Measurements from ENCODE around the gene IL1RAPL1.

The IL1RAPL1 gene

DNA sequence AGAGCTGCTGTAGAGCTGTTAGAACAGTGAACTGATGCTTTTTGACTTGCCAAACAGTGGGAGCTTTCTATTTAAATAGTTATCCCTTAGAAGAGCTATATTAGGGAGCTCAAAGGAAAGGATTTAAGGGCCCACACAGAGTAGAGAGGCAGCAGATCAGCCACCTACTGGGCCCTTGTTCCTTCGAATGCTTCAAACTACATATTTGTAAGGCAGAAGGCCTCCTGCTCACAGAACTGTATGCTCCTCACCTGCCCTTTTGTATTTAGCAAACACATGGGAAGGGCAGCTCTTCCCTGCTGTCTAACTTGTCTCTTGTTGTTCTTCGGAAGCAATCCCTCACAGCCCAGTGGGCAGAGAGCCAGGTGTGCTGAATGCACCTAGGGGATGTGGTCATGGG, 38.0 kb downstream of the IL1RAPL1 start:
- Histone ChIP-seq H3K36me3 (ENCODE audit: control insufficient read depth in 1 of 2, insufficient read depth in 2 of 2, low read length in 2 of 2) (no peaks in the 10 kb centered on the region), H3K4me3 (ENCODE audit: low read depth in 1 of 2, low read length in 2 of 2) (no peak overlapping the region), H3K9ac (ENCODE audit: low read depth in 1 of 2, low read length in 2 of 2) (no peak overlapping the region), H3K27me3 (ENCODE audit: control insufficient read depth in 1 of 2, insufficient read depth in 2 of 2, low read length in 2 of 2) (no peaks in the 10 kb centered on the region), H3K9me3 (ENCODE audit: control insufficient read depth in 1 of 2, low read length in 2 of 2) (no peaks in the 10 kb centered on the region), H3K27ac (ENCODE audit: low read depth, low read length) (no peak overlapping the region), H3K4me1 (ENCODE audit: control insufficient read depth in 1 of 2, insufficient read depth in 2 of 2, low read length in 2 of 2) (no peaks in the 10 kb centered on the region)

DNA sequence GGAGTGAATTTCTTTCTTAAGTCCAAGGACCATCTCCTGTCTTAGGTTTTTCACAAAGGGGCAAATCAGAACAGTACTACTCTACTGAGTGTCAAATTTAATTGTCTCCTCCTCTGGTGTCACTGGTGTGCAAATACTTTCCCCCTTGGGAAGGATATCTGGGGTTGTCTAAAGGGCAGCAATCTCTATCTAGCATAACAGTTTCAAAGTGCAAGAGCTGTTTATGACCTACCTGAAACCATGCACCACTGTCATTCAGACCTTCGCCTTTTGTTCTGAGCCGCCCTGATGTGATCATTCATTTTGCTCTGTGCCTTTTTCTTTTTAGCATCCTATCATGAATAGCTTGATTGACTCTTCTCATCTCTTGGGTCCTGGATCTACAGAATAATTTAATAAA, 39.3 kb downstream of the IL1RAPL1 start:
- Histone ChIP-seq H3K4me3 (ENCODE audit: low read depth in 1 of 2, low read length in 2 of 2) (no peak overlapping the region), H3K27ac (ENCODE audit: low read depth, low read length) (no peak overlapping the region), H3K9ac (ENCODE audit: low read depth in 1 of 2, low read length in 2 of 2) (no peak overlapping the region), H3K4me1 (ENCODE audit: control insufficient read depth in 1 of 2, insufficient read depth in 2 of 2, low read length in 2 of 2) (no peaks in the 10 kb centered on the region), H3K36me3 (ENCODE audit: control insufficient read depth in 1 of 2, insufficient read depth in 2 of 2, low read length in 2 of 2) (no peaks in the 10 kb centered on the region), H3K27me3 (ENCODE audit: control insufficient read depth in 1 of 2, insufficient read depth in 2 of 2, low read length in 2 of 2) (no peaks in the 10 kb centered on the region), H3K9me3 (ENCODE audit: control insufficient read depth in 1 of 2, low read length in 2 of 2) (no peaks in the 10 kb centered on the region)

DNA sequence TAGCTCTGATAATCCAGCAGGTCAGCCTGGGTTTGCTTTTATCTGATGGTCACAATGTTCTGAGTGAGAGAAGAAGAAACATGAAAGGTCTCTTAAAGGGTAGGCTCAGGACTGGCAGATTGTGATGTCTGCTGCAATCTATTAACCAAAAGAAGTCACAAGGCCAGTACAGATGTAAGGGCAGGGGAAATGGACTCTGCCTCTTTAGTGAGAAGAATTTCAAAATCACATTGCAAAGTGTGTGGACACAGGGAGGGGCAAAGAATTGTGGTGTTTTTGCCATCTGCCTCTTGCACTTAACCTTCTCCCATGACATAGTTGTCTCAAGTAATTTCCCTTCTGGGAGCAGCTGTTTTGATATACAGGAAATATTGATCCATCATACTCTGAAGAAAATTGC, 40.9 kb downstream of the IL1RAPL1 start:
- no peak overlapping the region for H3K27ac ChIP-seq (ENCODE audit: low read depth, low read length)
- H3K27me3 ChIP-seq (ENCODE audit: control insufficient read depth in 1 of 2, insufficient read depth in 2 of 2, low read length in 2 of 2) = no peaks in the 10 kb centered on the region
- H3K4me3 ChIP-seq (ENCODE audit: low read depth in 1 of 2, low read length in 2 of 2) = no peak overlapping the region
- H3K9me3 ChIP-seq (ENCODE audit: control insufficient read depth in 1 of 2, low read length in 2 of 2) = no peaks in the 10 kb centered on the region
- no peaks in the 10 kb centered on the region for H3K4me1 ChIP-seq (ENCODE audit: control insufficient read depth in 1 of 2, insufficient read depth in 2 of 2, low read length in 2 of 2)
- H3K36me3 ChIP-seq (ENCODE audit: control insufficient read depth in 1 of 2, insufficient read depth in 2 of 2, low read length in 2 of 2) = no peaks in the 10 kb centered on the region
- no peak overlapping the region for H3K9ac ChIP-seq (ENCODE audit: low read depth in 1 of 2, low read length in 2 of 2)

DNA sequence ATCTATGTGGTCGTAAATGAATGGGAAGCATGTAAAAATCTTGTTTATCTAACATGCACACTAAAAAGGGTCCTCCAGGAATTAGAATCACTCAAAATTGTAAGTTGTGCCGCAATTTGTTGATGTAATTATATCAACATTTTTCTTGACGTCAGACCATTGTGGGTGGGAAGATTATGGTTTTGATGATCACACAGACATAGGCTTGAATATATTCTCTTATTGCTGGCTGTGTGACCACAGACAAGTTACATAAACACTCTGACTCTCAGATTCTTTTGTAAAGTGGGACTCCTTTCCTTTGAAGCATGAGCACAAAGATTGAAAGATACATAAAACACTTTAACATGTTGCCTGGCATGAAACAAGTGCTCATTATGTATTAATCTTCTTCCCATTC, 51.5 kb downstream of the IL1RAPL1 start:
- H3K4me3 ChIP-seq (ENCODE audit: low read depth in 1 of 2, low read length in 2 of 2) = no peak overlapping the region
- H3K4me1 ChIP-seq (ENCODE audit: control insufficient read depth in 1 of 2, insufficient read depth in 2 of 2, low read length in 2 of 2) = no peaks in the 10 kb centered on the region
- H3K9ac ChIP-seq (ENCODE audit: low read depth in 1 of 2, low read length in 2 of 2) = no peak overlapping the region
- no peak overlapping the region for H3K27ac ChIP-seq (ENCODE audit: low read depth, low read length)
- no peaks in the 10 kb centered on the region for H3K9me3 ChIP-seq (ENCODE audit: control insufficient read depth in 1 of 2, low read length in 2 of 2)
- H3K36me3 ChIP-seq (ENCODE audit: control insufficient read depth in 1 of 2, insufficient read depth in 2 of 2, low read length in 2 of 2) = no peaks in the 10 kb centered on the region
- no peaks in the 10 kb centered on the region for H3K27me3 ChIP-seq (ENCODE audit: control insufficient read depth in 1 of 2, insufficient read depth in 2 of 2, low read length in 2 of 2)

DNA sequence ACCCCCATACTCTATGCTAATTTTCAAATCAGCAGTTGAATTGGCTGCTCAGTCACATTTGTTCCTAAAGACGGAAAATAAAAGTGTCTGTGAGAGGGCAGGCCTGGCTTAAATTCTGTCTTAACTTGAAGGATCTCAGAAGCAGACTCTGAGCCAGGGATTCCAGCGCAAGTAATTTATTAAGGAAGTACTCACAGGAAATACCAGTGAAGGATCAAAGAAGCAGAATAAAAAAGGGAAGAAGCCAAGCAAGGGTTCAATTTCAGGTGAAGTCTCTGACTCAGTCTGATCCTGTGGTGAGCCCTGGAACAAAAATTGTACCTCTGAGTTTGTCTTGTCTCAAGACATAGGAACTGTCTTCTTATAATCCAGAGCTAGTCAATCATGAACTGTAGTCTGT, 52.2 kb downstream of the IL1RAPL1 start:
- no peaks in the 10 kb centered on the region for H3K27me3 ChIP-seq (ENCODE audit: control insufficient read depth in 1 of 2, insufficient read depth in 2 of 2, low read length in 2 of 2)
- no peaks in the 10 kb centered on the region for H3K4me1 ChIP-seq (ENCODE audit: control insufficient read depth in 1 of 2, insufficient read depth in 2 of 2, low read length in 2 of 2)
- H3K36me3 ChIP-seq (ENCODE audit: control insufficient read depth in 1 of 2, insufficient read depth in 2 of 2, low read length in 2 of 2) = no peaks in the 10 kb centered on the region
- no peak overlapping the region for H3K4me3 ChIP-seq (ENCODE audit: low read depth in 1 of 2, low read length in 2 of 2)
- no peak overlapping the region for H3K9ac ChIP-seq (ENCODE audit: low read depth in 1 of 2, low read length in 2 of 2)
- no peaks in the 10 kb centered on the region for H3K9me3 ChIP-seq (ENCODE audit: control insufficient read depth in 1 of 2, low read length in 2 of 2)
- H3K27ac ChIP-seq (ENCODE audit: low read depth, low read length) = no peak overlapping the region

DNA sequence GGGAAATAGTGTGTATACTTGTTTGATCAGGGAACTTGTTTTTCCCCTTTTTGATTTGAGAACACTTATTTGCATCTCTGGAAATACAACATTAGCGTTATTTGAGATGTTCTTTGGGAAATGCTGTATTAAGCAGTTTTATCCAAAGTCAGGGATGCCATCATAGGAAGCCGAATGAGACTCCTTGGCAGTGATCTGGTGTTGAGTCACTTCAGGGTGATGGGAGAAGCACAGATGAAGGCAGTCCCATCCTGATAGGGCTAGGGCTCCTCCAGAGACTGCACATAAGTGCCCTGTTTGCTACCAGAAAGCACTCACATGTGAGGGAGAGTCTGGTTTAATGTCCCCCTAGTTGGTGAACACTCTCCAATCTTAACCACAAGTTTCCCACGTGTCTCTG, 62.3 kb downstream of the IL1RAPL1 start:
- Histone ChIP-seq H3K4me3 (ENCODE audit: low read depth in 1 of 2, low read length in 2 of 2) (no peak overlapping the region), H3K36me3 (ENCODE audit: control insufficient read depth in 1 of 2, insufficient read depth in 2 of 2, low read length in 2 of 2) (no peaks in the 10 kb centered on the region), H3K9me3 (ENCODE audit: control insufficient read depth in 1 of 2, low read length in 2 of 2) (no peaks in the 10 kb centered on the region), H3K27me3 (ENCODE audit: control insufficient read depth in 1 of 2, insufficient read depth in 2 of 2, low read length in 2 of 2) (no peaks in the 10 kb centered on the region), H3K4me1 (ENCODE audit: control insufficient read depth in 1 of 2, insufficient read depth in 2 of 2, low read length in 2 of 2) (no peaks in the 10 kb centered on the region), H3K9ac (ENCODE audit: low read depth in 1 of 2, low read length in 2 of 2) (no peak overlapping the region), H3K27ac (ENCODE audit: low read depth, low read length) (no peak overlapping the region)

DNA sequence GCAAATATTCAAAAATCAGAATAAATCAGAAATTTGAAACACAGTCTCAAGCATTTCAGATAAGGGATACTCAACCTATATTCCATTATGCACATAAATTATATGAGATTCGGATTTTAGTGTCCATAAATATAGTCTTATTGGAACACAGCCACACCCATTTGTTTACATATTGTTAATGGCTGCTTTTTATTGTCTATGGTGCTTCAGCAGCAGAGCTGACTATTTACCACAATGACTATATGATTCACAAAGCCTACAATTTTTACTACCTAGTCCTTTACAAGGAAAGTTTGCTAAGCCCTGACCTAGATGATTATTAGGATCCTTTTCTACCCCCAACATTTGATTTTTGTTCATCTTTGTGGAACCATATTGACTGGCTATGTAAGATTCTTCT, 63.9 kb downstream of the IL1RAPL1 start:
- Histone ChIP-seq H3K4me3 (ENCODE audit: low read depth in 1 of 2, low read length in 2 of 2) (no peak overlapping the region), H3K27me3 (ENCODE audit: control insufficient read depth in 1 of 2, insufficient read depth in 2 of 2, low read length in 2 of 2) (no peaks in the 10 kb centered on the region), H3K9ac (ENCODE audit: low read depth in 1 of 2, low read length in 2 of 2) (no peak overlapping the region), H3K4me1 (ENCODE audit: control insufficient read depth in 1 of 2, insufficient read depth in 2 of 2, low read length in 2 of 2) (no peaks in the 10 kb centered on the region), H3K9me3 (ENCODE audit: control insufficient read depth in 1 of 2, low read length in 2 of 2) (no peaks in the 10 kb centered on the region), H3K27ac (ENCODE audit: low read depth, low read length) (no peak overlapping the region), H3K36me3 (ENCODE audit: control insufficient read depth in 1 of 2, insufficient read depth in 2 of 2, low read length in 2 of 2) (no peaks in the 10 kb centered on the region)

DNA sequence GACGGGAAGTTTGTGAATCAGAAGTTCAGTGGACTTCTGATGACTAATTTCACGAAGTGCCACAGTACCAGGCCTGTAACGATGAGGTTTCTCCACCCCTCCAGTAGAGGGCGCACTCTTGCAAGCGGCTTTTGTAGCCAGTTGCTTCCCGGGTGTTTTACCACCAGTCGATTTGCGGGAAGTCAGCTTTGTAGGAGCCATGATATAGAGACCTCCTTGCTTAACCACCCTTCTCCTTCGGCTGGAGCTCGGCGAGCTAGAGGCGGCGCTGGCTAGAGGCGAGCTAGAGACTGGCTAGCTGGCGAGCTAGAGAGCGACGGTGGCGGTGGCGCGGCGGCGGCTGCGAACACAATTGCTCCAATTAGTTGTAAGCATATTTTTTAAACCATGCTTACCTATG, 72.0 kb downstream of the IL1RAPL1 start:
- Histone ChIP-seq H3K4me3 (ENCODE audit: low read depth in 1 of 2, low read length in 2 of 2) (no peak overlapping the region), H3K27ac (ENCODE audit: low read depth, low read length) (no peak overlapping the region), H3K9me3 (ENCODE audit: control insufficient read depth in 1 of 2, low read length in 2 of 2) (no peaks in the 10 kb centered on the region), H3K9ac (ENCODE audit: low read depth in 1 of 2, low read length in 2 of 2) (no peak overlapping the region), H3K4me1 (ENCODE audit: control insufficient read depth in 1 of 2, insufficient read depth in 2 of 2, low read length in 2 of 2) (no peaks in the 10 kb centered on the region), H3K27me3 (ENCODE audit: control insufficient read depth in 1 of 2, insufficient read depth in 2 of 2, low read length in 2 of 2) (no peaks in the 10 kb centered on the region), H3K36me3 (ENCODE audit: control insufficient read depth in 1 of 2, insufficient read depth in 2 of 2, low read length in 2 of 2) (no peaks in the 10 kb centered on the region)

DNA sequence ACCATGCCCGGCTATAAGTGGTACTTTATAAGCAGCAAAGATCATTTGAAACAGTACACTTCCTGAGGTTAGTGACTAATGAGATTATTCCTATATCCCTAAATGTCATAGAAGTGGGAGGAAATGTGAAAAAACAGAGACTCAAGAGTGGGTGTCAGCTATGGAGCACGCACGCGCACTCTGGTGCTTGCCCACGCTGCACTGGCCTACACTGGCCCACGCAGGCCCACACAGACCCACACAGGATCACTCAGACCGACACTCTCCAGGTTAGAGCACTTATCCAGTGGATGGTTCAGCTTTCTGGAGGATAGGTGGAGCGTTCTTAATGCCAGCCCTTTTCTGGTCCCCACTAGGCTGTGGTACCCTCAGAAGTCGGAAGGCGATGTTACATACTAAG, 78.5 kb downstream of the IL1RAPL1 start:
- H3K4me3 ChIP-seq (ENCODE audit: low read depth in 1 of 2, low read length in 2 of 2) = no peak overlapping the region
- H3K27ac ChIP-seq (ENCODE audit: low read depth, low read length) = no peak overlapping the region
- no peaks in the 10 kb centered on the region for H3K27me3 ChIP-seq (ENCODE audit: control insufficient read depth in 1 of 2, insufficient read depth in 2 of 2, low read length in 2 of 2)
- H3K9ac ChIP-seq (ENCODE audit: low read depth in 1 of 2, low read length in 2 of 2) = no peak overlapping the region
- H3K9me3 ChIP-seq (ENCODE audit: control insufficient read depth in 1 of 2, low read length in 2 of 2) = no peaks in the 10 kb centered on the region
- H3K4me1 ChIP-seq (ENCODE audit: control insufficient read depth in 1 of 2, insufficient read depth in 2 of 2, low read length in 2 of 2) = no peaks in the 10 kb centered on the region
- no peaks in the 10 kb centered on the region for H3K36me3 ChIP-seq (ENCODE audit: control insufficient read depth in 1 of 2, insufficient read depth in 2 of 2, low read length in 2 of 2)

DNA sequence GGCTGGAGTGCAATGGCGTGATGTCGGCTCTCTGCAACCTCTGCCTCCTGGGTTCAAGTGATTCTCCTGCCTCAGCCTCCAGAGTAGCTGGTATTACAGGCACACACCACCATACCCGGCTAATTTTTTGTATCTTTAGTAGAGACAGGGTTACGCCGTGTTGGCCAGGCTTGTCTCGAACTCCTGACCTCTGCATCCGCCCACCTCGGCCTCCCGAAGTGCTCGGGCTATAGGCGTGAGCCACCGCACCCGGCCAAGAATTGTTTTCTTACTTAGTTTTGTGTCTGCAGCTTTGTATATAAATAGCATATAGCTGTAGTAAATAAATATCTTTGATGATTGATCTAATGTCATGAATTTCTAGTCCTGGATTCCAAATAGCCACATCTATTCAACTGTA, 81.1 kb downstream of the IL1RAPL1 start:
- H3K36me3 ChIP-seq (ENCODE audit: control insufficient read depth in 1 of 2, insufficient read depth in 2 of 2, low read length in 2 of 2) = no peaks in the 10 kb centered on the region
- H3K4me3 ChIP-seq (ENCODE audit: low read depth in 1 of 2, low read length in 2 of 2) = no peak overlapping the region
- no peaks in the 10 kb centered on the region for H3K27me3 ChIP-seq (ENCODE audit: control insufficient read depth in 1 of 2, insufficient read depth in 2 of 2, low read length in 2 of 2)

DNA sequence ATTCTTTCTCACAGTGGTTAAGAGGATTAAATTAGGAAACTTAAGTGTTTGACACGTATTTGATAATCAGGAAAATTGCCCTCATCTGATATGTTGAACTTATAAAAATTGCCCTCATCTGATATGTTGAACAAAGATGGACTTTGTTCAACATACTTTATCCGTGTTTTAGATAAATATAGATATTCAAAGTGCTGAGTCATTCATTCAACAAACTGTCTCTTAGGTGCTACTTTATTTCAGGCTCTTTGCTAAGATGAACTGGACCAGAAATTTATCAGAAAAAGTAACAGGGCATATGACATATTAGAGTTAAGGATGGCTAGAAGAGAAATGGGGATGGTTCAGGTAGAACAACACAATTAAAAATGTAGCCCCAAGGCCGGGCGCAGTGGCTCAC, 81.7 kb downstream of the IL1RAPL1 start:
- no peaks in the 10 kb centered on the region for H3K4me1 ChIP-seq (ENCODE audit: control insufficient read depth in 1 of 2, insufficient read depth in 2 of 2, low read length in 2 of 2)
- H3K9ac ChIP-seq (ENCODE audit: low read depth in 1 of 2, low read length in 2 of 2) = no peak overlapping the region
- no peaks in the 10 kb centered on the region for H3K36me3 ChIP-seq (ENCODE audit: control insufficient read depth in 1 of 2, insufficient read depth in 2 of 2, low read length in 2 of 2)
- no peak overlapping the region for H3K4me3 ChIP-seq (ENCODE audit: low read depth in 1 of 2, low read length in 2 of 2)
- H3K27me3 ChIP-seq (ENCODE audit: control insufficient read depth in 1 of 2, insufficient read depth in 2 of 2, low read length in 2 of 2) = no peaks in the 10 kb centered on the region
- no peaks in the 10 kb centered on the region for H3K9me3 ChIP-seq (ENCODE audit: control insufficient read depth in 1 of 2, low read length in 2 of 2)
- H3K27ac ChIP-seq (ENCODE audit: low read depth, low read length) = no peak overlapping the region

More for the DNA sequence above, 81.1 kb downstream of the IL1RAPL1 start:
- Histone ChIP-seq H3K4me1 (ENCODE audit: control insufficient read depth in 1 of 2, insufficient read depth in 2 of 2, low read length in 2 of 2) (no peaks in the 10 kb centered on the region), H3K27ac (ENCODE audit: low read depth, low read length) (no peak overlapping the region), H3K9me3 (ENCODE audit: control insufficient read depth in 1 of 2, low read length in 2 of 2) (no peaks in the 10 kb centered on the region), H3K9ac (ENCODE audit: low read depth in 1 of 2, low read length in 2 of 2) (no peak overlapping the region)

All from duodenal mucosa (tissue), 2 donors.